Endothelial cell of hepatic sinusoid (primary cell): ENCODE measurements around the gene RNF6.

ENCODE experiments used
- in situ Hi-C: cut with HindIII; loops from 2 replicates; pipeline ENCODE4 v1.10.0; 2017; ENCODE audit warnings: low sequenced_read_pairs

The RNF6 gene

GRCh38 chr13:26168237-26168814 lies 53.8 kb downstream of the RNF6 start:
- in situ Hi-C loops = no loop called here

DNA sequence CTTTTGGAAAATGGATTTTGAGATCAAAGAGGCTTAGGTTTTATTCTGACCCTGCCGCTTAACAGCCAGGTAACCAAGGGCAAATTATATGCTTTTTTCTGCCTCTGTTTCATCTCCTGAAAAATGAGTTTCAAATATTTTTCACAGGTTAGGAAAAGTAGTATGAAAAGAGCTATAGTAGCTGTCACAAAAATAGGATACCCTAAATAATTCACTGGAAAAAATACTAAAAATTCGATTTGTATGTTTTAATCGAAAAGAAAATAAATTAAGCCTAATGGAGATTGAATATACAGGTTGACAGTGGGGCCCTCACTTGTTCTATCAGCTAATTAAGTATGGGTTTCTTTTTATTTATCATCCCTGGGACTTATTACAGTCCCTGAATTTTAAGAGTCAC lies 58.3 kb downstream of the RNF6 start:
- in situ Hi-C loops = no loop called here
